Measurements from ENCODE around the gene IMPG2.

DNA sequence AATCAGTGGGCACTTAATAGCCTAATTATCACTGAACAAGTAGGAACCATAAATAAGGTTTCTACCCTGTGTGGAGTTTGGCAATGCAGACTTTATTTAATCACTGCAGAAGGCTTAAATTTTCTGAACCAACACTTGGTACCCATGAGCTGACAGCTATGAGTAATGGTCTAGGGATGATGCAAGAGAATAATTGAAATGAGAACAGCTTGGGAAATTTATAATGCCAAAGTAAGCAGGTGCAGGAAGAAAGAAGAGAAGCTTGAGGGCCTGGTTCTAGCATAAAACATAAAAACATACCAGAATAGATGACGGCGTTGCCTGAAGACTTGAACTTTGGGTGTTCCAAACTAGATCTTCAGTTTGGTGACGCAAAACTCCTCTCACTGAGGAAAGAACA lies 67.0 kb downstream of the IMPG2 start:
- TF ChIP-seq POLR2A (IDR thresholded peaks at IDR 0.05): no peak
- TF ChIP-seq, protein P1, sequence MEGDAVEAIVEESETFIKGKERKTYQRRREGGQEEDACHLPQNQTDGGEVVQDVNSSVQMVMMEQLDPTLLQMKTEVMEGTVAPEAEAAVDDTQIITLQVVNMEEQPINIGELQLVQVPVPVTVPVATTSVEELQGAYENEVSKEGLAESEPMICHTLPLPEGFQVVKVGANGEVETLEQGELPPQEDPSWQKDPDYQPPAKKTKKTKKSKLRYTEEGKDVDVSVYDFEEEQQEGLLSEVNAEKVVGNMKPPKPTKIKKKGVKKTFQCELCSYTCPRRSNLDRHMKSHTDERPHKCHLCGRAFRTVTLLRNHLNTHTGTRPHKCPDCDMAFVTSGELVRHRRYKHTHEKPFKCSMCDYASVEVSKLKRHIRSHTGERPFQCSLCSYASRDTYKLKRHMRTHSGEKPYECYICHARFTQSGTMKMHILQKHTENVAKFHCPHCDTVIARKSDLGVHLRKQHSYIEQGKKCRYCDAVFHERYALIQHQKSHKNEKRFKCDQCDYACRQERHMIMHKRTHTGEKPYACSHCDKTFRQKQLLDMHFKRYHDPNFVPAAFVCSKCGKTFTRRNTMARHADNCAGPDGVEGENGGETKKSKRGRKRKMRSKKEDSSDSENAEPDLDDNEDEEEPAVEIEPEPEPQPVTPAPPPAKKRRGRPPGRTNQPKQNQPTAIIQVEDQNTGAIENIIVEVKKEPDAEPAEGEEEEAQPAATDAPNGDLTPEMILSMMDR (IDR thresholded peaks at IDR 0.05): no peak

All from uterus (tissue), 2 donors.